ENCODE measurements around the gene SEC24C.

GRCh38 chr10:73814896-73815718 lies 70.9 kb downstream of the SEC24C start:
- TF ChIP-seq GATA2 (IDR thresholded peaks at IDR 0.05; ENCODE audit: low read depth, low read length) = no peak
- no peak for TF ChIP-seq GATA3 (IDR thresholded peaks at IDR 0.05; ENCODE audit: low read depth, low read length)

Data from SH-SY5Y (cell line).